MM.1S (cell line): Measurements from ENCODE around the gene TTLL9.

Experiments
- DNase-seq: peaks from one replicate; pipeline ENCODE4 v3.0.0-alpha.2; 2015
- H2AFZ ChIP-seq: fragments of 300-600 bp; sonication (generic); 2 replicates; pipeline ENCODE4 v1.6.0; 2016; ENCODE audit warnings: antibody characterized with exemption, low read length
- H3F3A ChIP-seq: fragments of 300-600 bp; sonication (generic); 2 replicates; pipeline ENCODE4 v1.6.1; 2016; ENCODE audit warnings: mild to moderate bottlenecking, antibody characterized with exemption, low read length, moderate library complexity, mixed read lengths; ENCODE audit not compliant: insufficient read depth
- H3K27ac ChIP-seq: fragments of 300-600 bp; sonication (generic); 2 replicates; pipeline ENCODE4 v1.5.1; 2016; ENCODE audit warnings: mild to moderate bottlenecking, low read length
- H3K27me3 ChIP-seq: fragments of 300-600 bp; sonication (generic); replicated peaks from 2 replicates; pipeline ENCODE4 v1.6.0; 2016; ENCODE audit warnings: low read length; ENCODE audit not compliant: insufficient read depth
- H3K36me3 ChIP-seq: fragments of 300-600 bp; sonication (generic); replicated peaks from 2 replicates; pipeline ENCODE4 v1.6.1; 2016; ENCODE audit warnings: mild to moderate bottlenecking, low read length, mixed read lengths; ENCODE audit not compliant: insufficient read depth
- H3K4me1 ChIP-seq: fragments of 300-600 bp; sonication (generic); 2 replicates; pipeline ENCODE4 v1.6.1; 2016; ENCODE audit warnings: low read length, mixed read lengths
- H3K4me2 ChIP-seq: fragments of 300-600 bp; sonication (generic); 2 replicates; pipeline ENCODE4 v1.6.0; 2016; ENCODE audit warnings: low read depth, low read length
- H3K4me3 ChIP-seq: fragments of 300-600 bp; sonication (generic); 2 replicates; pipeline ENCODE4 v1.5.1; 2016; ENCODE audit warnings: low read length, mixed read lengths
- H3K79me2 ChIP-seq: fragments of 300-600 bp; sonication (generic); 2 replicates; pipeline ENCODE4 v1.6.1; 2016; ENCODE audit warnings: mixed run types, low read length, mixed read lengths
- H3K9ac ChIP-seq: fragments of 300-600 bp; sonication (generic); 2 replicates; pipeline ENCODE4 v1.6.1; 2016; ENCODE audit warnings: low read length, mixed read lengths
- H3K9me2 ChIP-seq: fragments of 300-600 bp; sonication (generic); replicated peaks from 2 replicates; pipeline ENCODE4 v1.6.1; 2016; ENCODE audit warnings: mild to moderate bottlenecking, low read length, mixed read lengths; ENCODE audit not compliant: insufficient read depth
- H3K9me3 ChIP-seq: fragments of 300-600 bp; sonication (generic); replicated peaks from 2 replicates; pipeline ENCODE4 v1.6.1; 2016; ENCODE audit warnings: mild to moderate bottlenecking, low read length, mixed read lengths; ENCODE audit not compliant: insufficient read depth
- H4K20me1 ChIP-seq: fragments of 300-600 bp; sonication (generic); 2 replicates; pipeline ENCODE4 v1.6.1; 2016; ENCODE audit warnings: mild to moderate bottlenecking, low read length, moderate library complexity, mixed read lengths; ENCODE audit not compliant: insufficient read depth
- EZH2 ChIP-seq: fragments of 300-600 bp; sonication (generic); optimal IDR thresholded peaks from 2 replicates; pipeline ENCODE3; 2017; ENCODE audit warnings: low read depth, mild to moderate bottlenecking, antibody characterized with exemption, low read length, mixed read lengths
- EZH2phosphoT487 ChIP-seq: fragments of 300-600 bp; sonication (generic); IDR thresholded peaks from 2 replicates; pipeline ENCODE4 v1.6.1; 2018; ENCODE audit warnings: antibody characterized with exemption, low read length
- TF ChIP-seq, protein P1 (sequence below): fragments of 300-600 bp; sonication (generic); IDR thresholded peaks from 2 replicates; pipeline ENCODE4 v1.5.1; 2016; ENCODE audit warnings: antibody characterized with exemption, low read length, mixed read lengths

Gene TTLL9

DNA sequence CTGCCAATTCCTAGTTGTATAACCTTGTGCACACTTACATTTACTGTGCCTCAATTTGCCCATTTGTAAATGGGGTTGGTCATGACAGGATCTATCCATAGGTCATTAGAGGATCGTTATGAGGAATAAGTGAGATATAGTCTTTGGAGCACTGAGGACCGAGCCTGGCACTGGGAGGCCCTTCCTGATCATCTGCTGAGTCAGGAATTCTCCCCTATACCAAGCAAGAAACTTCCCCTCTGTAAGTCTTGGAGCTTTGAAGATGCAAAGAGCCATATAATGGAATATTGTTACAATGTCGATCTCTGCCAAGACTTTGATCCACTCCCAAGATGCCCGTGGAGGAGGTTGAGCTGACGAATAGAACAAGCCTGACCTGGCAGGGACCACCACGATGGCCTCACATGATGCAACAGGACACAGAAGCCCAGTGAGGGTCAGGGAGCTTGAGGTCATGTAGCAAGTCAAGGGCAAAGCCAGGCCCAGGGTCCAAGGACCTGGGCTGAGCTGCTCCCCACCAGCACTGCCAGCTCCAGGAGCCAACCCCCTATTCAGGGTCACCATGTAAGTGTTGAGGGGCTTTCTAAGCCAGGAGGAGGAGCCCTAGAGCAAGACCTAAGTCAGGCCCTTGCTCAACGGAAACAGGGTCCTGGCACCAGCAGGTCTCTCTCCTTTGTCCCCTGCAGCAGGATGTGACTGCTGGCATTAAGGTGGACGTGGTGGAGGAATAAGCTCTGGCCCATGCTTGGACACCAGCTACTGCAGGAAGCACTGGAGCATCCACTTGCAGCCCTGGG is 64.7 kb downstream of the TTLL9 start:
- Histone ChIP-seq H3F3A (no peaks in the 10 kb centered on the region), H2AFZ (no peak overlapping the region), H3K27me3 (peaks cover 6% of the 10 kb centered on the region; the same call in 1 of the 2 replicates), H3K4me1 (no peaks in the 10 kb centered on the region), H3K4me3 (no peak overlapping the region), H3K79me2 (no peaks in the 10 kb centered on the region), H3K9me3 (no peaks in the 10 kb centered on the region), H4K20me1 (no peaks in the 10 kb centered on the region), H3K4me2 (no peak overlapping the region), H3K27ac (no peak overlapping the region), H3K36me3 (no peaks in the 10 kb centered on the region), H3K9me2 (no peaks in the 10 kb centered on the region), H3K9ac (no peak overlapping the region)
- DNase-seq, result no peak
- TF ChIP-seq EZH2 (no peak), EZH2phosphoT487 (no peak)
- TF ChIP-seq, protein P1, sequence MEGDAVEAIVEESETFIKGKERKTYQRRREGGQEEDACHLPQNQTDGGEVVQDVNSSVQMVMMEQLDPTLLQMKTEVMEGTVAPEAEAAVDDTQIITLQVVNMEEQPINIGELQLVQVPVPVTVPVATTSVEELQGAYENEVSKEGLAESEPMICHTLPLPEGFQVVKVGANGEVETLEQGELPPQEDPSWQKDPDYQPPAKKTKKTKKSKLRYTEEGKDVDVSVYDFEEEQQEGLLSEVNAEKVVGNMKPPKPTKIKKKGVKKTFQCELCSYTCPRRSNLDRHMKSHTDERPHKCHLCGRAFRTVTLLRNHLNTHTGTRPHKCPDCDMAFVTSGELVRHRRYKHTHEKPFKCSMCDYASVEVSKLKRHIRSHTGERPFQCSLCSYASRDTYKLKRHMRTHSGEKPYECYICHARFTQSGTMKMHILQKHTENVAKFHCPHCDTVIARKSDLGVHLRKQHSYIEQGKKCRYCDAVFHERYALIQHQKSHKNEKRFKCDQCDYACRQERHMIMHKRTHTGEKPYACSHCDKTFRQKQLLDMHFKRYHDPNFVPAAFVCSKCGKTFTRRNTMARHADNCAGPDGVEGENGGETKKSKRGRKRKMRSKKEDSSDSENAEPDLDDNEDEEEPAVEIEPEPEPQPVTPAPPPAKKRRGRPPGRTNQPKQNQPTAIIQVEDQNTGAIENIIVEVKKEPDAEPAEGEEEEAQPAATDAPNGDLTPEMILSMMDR, result no peak

- H3K27me3 ChIP-seq, result no peaks in the 10 kb centered on the region
- H3K4me1 ChIP-seq, result no peaks in the 10 kb centered on the region
- DNase-seq, result no peak
- no peak overlapping the region for H3K4me2 ChIP-seq
- H3K27ac ChIP-seq, result no peak overlapping the region
- no peaks in the 10 kb centered on the region for H3F3A ChIP-seq
- no peaks in the 10 kb centered on the region for H3K9me2 ChIP-seq
- no peaks in the 10 kb centered on the region for H3K36me3 ChIP-seq
- H4K20me1 ChIP-seq, result no peaks in the 10 kb centered on the region
- no peaks in the 10 kb centered on the region for H3K79me2 ChIP-seq
- no peak for TF ChIP-seq EZH2
- TF ChIP-seq EZH2phosphoT487, result no peak
- TF ChIP-seq, protein P1, result no peak
- H3K9me3 ChIP-seq, result no peaks in the 10 kb centered on the region
- H2AFZ ChIP-seq, result no peak overlapping the region
- H3K9ac ChIP-seq, result no peak overlapping the region
- H3K4me3 ChIP-seq, result no peak overlapping the region
Observed at GRCh38 chr20:31936420-31936819, 66.0 kb downstream of the TTLL9 start.

DNA sequence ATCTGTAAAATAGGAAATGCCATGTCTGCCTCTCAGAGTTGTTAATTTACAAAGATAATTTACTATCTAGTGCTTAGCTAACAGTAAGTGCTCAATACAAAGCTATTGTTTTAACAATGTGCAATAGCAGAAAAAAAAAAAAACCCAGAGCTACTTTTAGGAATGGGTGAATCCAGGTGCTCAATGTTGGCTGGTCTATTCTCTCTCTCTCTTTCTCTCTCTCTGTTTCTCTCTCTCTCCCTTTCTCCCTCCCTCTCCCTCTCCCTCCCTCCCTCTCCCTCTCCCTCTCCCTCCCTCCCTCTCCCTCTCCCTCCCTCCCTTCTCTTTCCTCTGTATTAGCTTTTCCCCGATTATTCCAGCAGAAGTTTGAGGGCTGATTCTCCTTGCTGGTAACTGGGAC is 67.4 kb downstream of the TTLL9 start:
- H3K9ac ChIP-seq, result no peak overlapping the region
- H2AFZ ChIP-seq, result no peak overlapping the region
- H4K20me1 ChIP-seq, result no peaks in the 10 kb centered on the region
- no peaks in the 10 kb centered on the region for H3K9me2 ChIP-seq
- H3K36me3 ChIP-seq, result no peaks in the 10 kb centered on the region
- H3K27ac ChIP-seq, result no peak overlapping the region
- TF ChIP-seq, protein P1, result no peak
- TF ChIP-seq EZH2phosphoT487 (no peak), EZH2 (no peak)
- H3F3A ChIP-seq, result no peaks in the 10 kb centered on the region
- H3K79me2 ChIP-seq, result no peaks in the 10 kb centered on the region
- no peak overlapping the region for H3K4me2 ChIP-seq
- no peaks in the 10 kb centered on the region for H3K9me3 ChIP-seq
- no peak overlapping the region for H3K4me3 ChIP-seq
- no peaks in the 10 kb centered on the region for H3K4me1 ChIP-seq
- H3K27me3 ChIP-seq, result no peaks in the 10 kb centered on the region
- no peak for DNase-seq
